GM19468 (cell line): ENCODE measurements around the gene FLNC.

Source experiments
- ATAC-seq: cut with Tn5 transposase; IDR thresholded peaks from one replicate; pipeline ENCODE4 v1.9.1; 2021; ENCODE audit warnings: mild to moderate bottlenecking, moderate library complexity, moderate number of reproducible peaks; ENCODE audit not compliant: unreplicated experiment; ENCODE audit errors: extremely low read depth

FLNC gene

GRCh38 chr7:128800567-128800966 is 29.6 kb upstream of the FLNC start:
- no peak for ATAC-seq

GRCh38 chr7:128801003-128801402 is 29.2 kb upstream of the FLNC start:
- ATAC-seq = no peak

- no peak for ATAC-seq
These were observed 28.4 kb upstream of the FLNC start for GRCh38 chr7:128801667-128802418.

- no peak for ATAC-seq
These were observed 25.7 kb upstream of the FLNC start for GRCh38 chr7:128804484-128804883.

- no peak for ATAC-seq
These were observed 25.0 kb upstream of the FLNC start for GRCh38 chr7:128805225-128805624.

- ATAC-seq = no peak
These were observed 23.0 kb upstream of the FLNC start for GRCh38 chr7:128807191-128807590.

- no peak for ATAC-seq
These were observed 20.8 kb upstream of the FLNC start for GRCh38 chr7:128809363-128809762.

- no peak for ATAC-seq
These were observed 19.7 kb upstream of the FLNC start for GRCh38 chr7:128810473-128810872.

GRCh38 chr7:128810997-128811396 is 19.2 kb upstream of the FLNC start:
- no peak for ATAC-seq

- no peak for ATAC-seq
These were observed 18.4 kb upstream of the FLNC start for GRCh38 chr7:128811631-128812430.

- ATAC-seq = no peak
These were observed 17.6 kb upstream of the FLNC start for GRCh38 chr7:128812514-128813168.

- ATAC-seq = no peak
These were observed 15.7 kb upstream of the FLNC start for GRCh38 chr7:128814499-128814898.

- ATAC-seq = no peak
These were observed 14.8 kb upstream of the FLNC start for GRCh38 chr7:128815289-128815942.

- ATAC-seq = no peak
These were observed 11.5 kb upstream of the FLNC start for GRCh38 chr7:128818694-128819093.

- ATAC-seq = no peak
These were observed 8.5 kb upstream of the FLNC start for GRCh38 chr7:128821724-128822123.

GRCh38 chr7:128826512-128826911 is 3.7 kb upstream of the FLNC start:
- ATAC-seq = no peak

- no peak for ATAC-seq
These were observed 3.3 kb upstream of the FLNC start for GRCh38 chr7:128826916-128827247.

- ATAC-seq = no peak
These were observed 2.8 kb upstream of the FLNC start for GRCh38 chr7:128827248-128827958.

- ATAC-seq = no peak
These were observed 2.1 kb upstream of the FLNC start for GRCh38 chr7:128827971-128828711.
